Transverse colon (tissue), 4 donors: Measurements from ENCODE around the gene WDR7. TPM values are rescaled to one million over a fixed set of nuclear protein-coding genes. Genes with fewer than 3 reads are reported as not detected.

ENCODE experiments used
- DNase-seq: peaks from one replicate; pipeline ENCODE4 v3.0.0-alpha.2; 2019
- H3K27ac ChIP-seq, 4 donors: fragments of 200-600 bp; sonication (generic); 2 replicates each; pipeline ENCODE4 v1.5.1; 2016 to 2018; ENCODE audit warnings: inconsistent platforms in 4 of 4
- H3K27me3 ChIP-seq: fragments of 200-600 bp; sonication (generic); 2 replicates; pipeline ENCODE4 v1.5.1; 2017; ENCODE audit warnings: inconsistent platforms
- H3K36me3 ChIP-seq, 4 donors: fragments of 200-600 bp; sonication (generic); 2 replicates each; pipeline ENCODE4 v1.5.1; 2017 to 2019; ENCODE audit warnings: inconsistent platforms in 4 of 4
- H3K4me1 ChIP-seq, 4 donors: fragments of 200-600 bp; sonication (generic); 2 replicates each; pipeline ENCODE4 v1.5.1; 2017 to 2020; ENCODE audit warnings: inconsistent platforms in 4 of 4
- H3K4me3 ChIP-seq, 4 donors: fragments of 200-600 bp; sonication (generic); 1 replicate in 1 of 4; 2 replicates in 3 of 4; pipeline versions ENCODE4 v1.5.1 to v1.6.1; 2017 to 2019; ENCODE audit warnings: inconsistent platforms in 4 of 4
- H3K9me3 ChIP-seq, 2 donors: fragments of 200-600 bp; sonication (generic); 2 replicates each; pipeline ENCODE4 v1.5.1; 2017 to 2019; ENCODE audit warnings: inconsistent platforms in 2 of 2
- CTCF ChIP-seq, 5 experiments: fragments of 200-600 bp in 3 of 5; fragments of 450-650 bp in 2 of 5; sonication (generic) in 3 of 5; IDR thresholded peaks; 1 replicate in 2 of 5; 2 replicates in 3 of 5; pipeline ENCODE4 v1.5.1; 2016 to 2017; ENCODE audit warnings: antibody characterized with exemption in 5 of 5, inconsistent platforms in 3 of 5, mild to moderate bottlenecking in 2 of 5, moderate library complexity in 1 of 5
- EP300 ChIP-seq: sonication (generic); formaldehyde crosslinking; IDR thresholded peaks from one replicate; pipeline ENCODE4 v1.6.1; 2017; ENCODE audit warnings: antibody characterized with exemption, low read depth
- POLR2A ChIP-seq: fragments of 450-650 bp; IDR thresholded peaks from one replicate; pipeline ENCODE4 v1.6.1; 2016; ENCODE audit warnings: antibody characterized with exemption, mild to moderate bottlenecking, moderate library complexity
- POLR2AphosphoS5 ChIP-seq, 3 donors: sonication (generic); formaldehyde crosslinking; IDR thresholded peaks; one replicate each; pipeline ENCODE4 v1.6.1; 2016; ENCODE audit warnings: antibody characterized with exemption in 3 of 3
- WGBS, 2 donors: methylation state at CpG; one replicate each; pipeline ENCODE4 v1.1.5; 2018; ENCODE audit warnings: low coverage in 1 of 2; 5-methylcytosine and 5-hydroxymethylcytosine counted together
- in situ Hi-C, 4 donors: fragments of 200-750 bp; cut with MboI; loops; one replicate each; pipeline versions ENCODE4 v1.15.0 to v1.15.1; 2017; ENCODE audit warnings: low sequenced_read_pairs in 3 of 4, low pct_ligation_motif_present in 1 of 4, low pct_unique_long_range_greater_than_20kb in 1 of 4
- intact Hi-C: fragments of 100-400 bp; cut with DNase I; formaldehyde crosslinking; loops from one replicate; pipeline ENCODE4 v1.15.1; 2023; ENCODE audit warnings: low total_unique reads
- total RNA-seq, 4 donors: library from RNA; depleted of rRNA; stranded (reverse); fragments of >200 nt; gene quantifications; one replicate each; pipeline ENCODE4 v1.1.0, GENCODE V29; 2016

The WDR7 gene
- total RNA-seq, 4 donors from 2014 or later, result 14.9 to 37.5 (median 27.9) TPM

- peaks cover 0 to 23% (median 4%) of the 10 kb centered on the region in 4 donors for H3K4me1 ChIP-seq
- no peak for TF ChIP-seq POLR2A
- no peak for TF ChIP-seq CTCF (IDR thresholded peaks at IDR 0.05)
- no peak for TF ChIP-seq POLR2AphosphoS5 (IDR thresholded peaks at IDR 0.05)
- no peak for TF ChIP-seq EP300
- no peaks in the 10 kb centered on the region for H3K36me3 ChIP-seq
- no peak overlapping the region for H3K4me3 ChIP-seq
- H3K9me3 ChIP-seq, result no peaks in the 10 kb centered on the region
- in situ Hi-C loops, result no loop called here
- H3K27me3 ChIP-seq, result no peaks in the 10 kb centered on the region
- DNase-seq, result no peak
- WGBS, 2 donors, result 42% methylated on average over 2 of the region's 2 CpGs
- intact Hi-C loops, result no loop called here
- H3K27ac ChIP-seq, result peak overlapping the region in 1 of 4 donors; percentile 51
These were observed 326.6 kb downstream of the WDR7 start for GRCh38 chr18:56977771-56978170.

DNA sequence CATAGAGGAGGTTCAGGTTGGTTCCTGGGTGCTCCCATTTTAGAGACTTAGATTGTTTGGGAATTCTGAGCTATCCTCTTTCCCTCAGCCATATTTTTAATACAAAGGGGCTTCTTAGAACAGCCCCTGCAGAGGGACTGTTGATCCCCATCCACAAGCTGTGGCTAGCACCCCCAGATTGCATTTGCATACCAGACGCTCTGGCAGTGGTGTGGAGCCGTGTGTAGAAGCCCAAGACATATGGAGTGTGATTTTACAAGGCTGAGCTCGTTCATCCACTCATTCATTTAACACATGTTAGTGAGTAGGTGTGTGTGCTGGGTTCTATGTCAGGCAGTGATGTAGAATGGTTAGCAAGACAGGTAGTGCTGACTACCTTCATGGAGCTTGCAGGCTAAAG is 329.0 kb downstream of the WDR7 start:
- WGBS, 2 donors, result 96 to 100% methylated on average over 2 to 3 of the region's 3 CpGs
- Histone ChIP-seq H3K9me3 (no peaks in the 10 kb centered on the region), H3K27me3 (no peaks in the 10 kb centered on the region), H3K4me3 (no peak overlapping the region), H3K4me1 (peaks cover 0 to 38% (median 8%) of the 10 kb centered on the region in 4 donors), H3K27ac (no peak overlapping the region), H3K36me3 (no peaks in the 10 kb centered on the region)
- DNase-seq, result no peak
- in situ Hi-C loops (no loop called here), intact Hi-C loops (no loop called here)
- TF ChIP-seq POLR2AphosphoS5 (IDR thresholded peaks at IDR 0.05), result no peak

DNA sequence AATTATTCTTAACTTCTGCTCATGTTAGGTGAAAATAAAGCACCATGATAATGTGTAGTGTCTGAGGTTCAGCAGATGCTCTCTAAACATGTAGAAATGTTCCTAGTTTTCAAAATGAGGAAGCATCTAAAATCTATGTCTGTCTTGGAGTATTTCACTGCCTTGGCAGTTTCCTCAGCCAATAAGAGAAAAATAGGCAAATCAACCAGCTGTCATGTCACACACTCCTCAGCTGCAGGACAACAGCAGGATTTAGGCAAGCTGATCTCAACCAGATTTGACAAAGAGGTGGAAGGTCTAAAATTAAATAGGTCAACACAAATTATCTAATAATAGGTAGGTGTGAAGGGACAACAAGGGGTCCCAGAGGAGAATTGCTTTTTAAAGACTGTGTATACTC is 331.6 kb downstream of the WDR7 start:
- DNase-seq, result no peak
- Histone ChIP-seq H3K4me3 (no peak overlapping the region), H3K27ac (peak overlapping the region in 2 of 4 donors; percentile 5 to 46), H3K36me3 (no peaks in the 10 kb centered on the region), H3K27me3 (no peaks in the 10 kb centered on the region), H3K4me1 (peaks cover 0 to 44% (median 11%) of the 10 kb centered on the region in 4 donors), H3K9me3 (no peaks in the 10 kb centered on the region)
- intact Hi-C loops (no loop called here), in situ Hi-C loops (no loop called here)
- TF ChIP-seq POLR2AphosphoS5 (IDR thresholded peaks at IDR 0.05) (no peak), CTCF (IDR thresholded peaks at IDR 0.05) (no peak), EP300 (no peak), POLR2A (no peak)

- DNase-seq, result no peak
- Histone ChIP-seq H3K9me3 (no peaks in the 10 kb centered on the region), H3K4me1 (peaks cover 0 to 45% (median 11%) of the 10 kb centered on the region in 4 donors), H3K27me3 (no peaks in the 10 kb centered on the region), H3K36me3 (no peaks in the 10 kb centered on the region), H3K27ac (peak overlapping the region in 2 of 4 donors; percentile 5 to 46), H3K4me3 (no peak overlapping the region)
- TF ChIP-seq CTCF (IDR thresholded peaks at IDR 0.05) (no peak), POLR2A (no peak), POLR2AphosphoS5 (IDR thresholded peaks at IDR 0.05) (no peak)
- 30 to 33% methylated on average over 1 of the region's 1 CpG for WGBS, 2 donors
- intact Hi-C loops, result no loop called here
- in situ Hi-C loops, result no loop called here
These were observed 332.3 kb downstream of the WDR7 start for GRCh38 chr18:56983275-56983992.

DNA sequence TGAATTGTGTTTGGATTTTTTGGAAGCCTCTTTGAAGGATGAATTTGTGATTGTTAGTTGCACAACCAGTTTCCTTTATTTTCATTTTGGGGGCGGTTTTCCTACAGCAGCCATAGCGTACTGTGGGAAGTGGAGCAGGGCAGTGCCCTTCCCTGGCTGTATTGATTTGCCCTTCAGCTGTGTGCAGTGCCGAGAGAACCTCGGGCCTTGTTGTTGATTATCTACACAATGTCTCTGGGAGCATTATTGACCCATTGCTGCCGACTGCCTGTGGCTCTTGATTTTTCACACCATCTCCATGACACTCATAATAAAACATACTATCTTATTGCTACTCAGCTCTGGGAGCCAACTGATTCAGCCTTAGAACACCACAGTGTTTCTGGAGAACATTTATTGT is 333.6 kb downstream of the WDR7 start:
- in situ Hi-C loops (no loop called here), intact Hi-C loops (no loop called here)
- peak overlapping the region in 2 of 4 donors; percentile 11 to 16 for H3K27ac ChIP-seq
- H3K27me3 ChIP-seq, result no peaks in the 10 kb centered on the region
- peaks cover 0 to 44% (median 11%) of the 10 kb centered on the region in 4 donors for H3K4me1 ChIP-seq
- DNase-seq, result no peak
- H3K36me3 ChIP-seq, result no peaks in the 10 kb centered on the region
- H3K9me3 ChIP-seq, result no peaks in the 10 kb centered on the region
- WGBS, 2 donors, result 74 to 77% methylated on average over 5 of the region's 5 CpGs
- no peak for TF ChIP-seq POLR2A
- no peak for TF ChIP-seq CTCF (IDR thresholded peaks at IDR 0.05)
- TF ChIP-seq POLR2AphosphoS5 (IDR thresholded peaks at IDR 0.05), result no peak
- no peak for TF ChIP-seq EP300
- H3K4me3 ChIP-seq, result no peak overlapping the region
